Neural cell (in vitro differentiated cells): ENCODE measurements around the gene VPS26B. TPM values are rescaled to one million over a fixed set of nuclear protein-coding genes. Genes with fewer than 3 reads are reported as not detected.

Experiments
- H2AFZ ChIP-seq: fragments of 200-600, 300-800 bp; sonication (generic), shearing (Covaris generic); 2 replicates; pipeline ENCODE4 v1.6.0; 2014; ENCODE audit warnings: low read depth, mild to moderate bottlenecking, antibody characterized with exemption, low read length, moderate library complexity
- H3F3A ChIP-seq: fragments of 200-600 bp; shearing (Covaris generic); 2 replicates; pipeline ENCODE4 v1.6.1; 2016; ENCODE audit warnings: mild to moderate bottlenecking, moderate library complexity, mixed read lengths, antibody characterized with exemption, low read length; ENCODE audit not compliant: insufficient read depth, poor library complexity, severe bottlenecking
- H3K27ac ChIP-seq: fragments of 200-600, 300-800 bp; sonication (generic), shearing (Covaris generic); 2 replicates; pipeline ENCODE4 v1.5.1; 2014; ENCODE audit warnings: mild to moderate bottlenecking, low read length, moderate library complexity
- H3K27me3 ChIP-seq: fragments of 300-800, 200-600 bp; sonication (generic), shearing (Covaris generic); 2 replicates; pipeline ENCODE4 v1.6.0; 2014; ENCODE audit warnings: mild to moderate bottlenecking, low read depth, low read length, moderate library complexity; ENCODE audit not compliant: insufficient read depth
- H3K36me3 ChIP-seq: fragments of 300-800, 200-600 bp; sonication (generic), shearing (Covaris generic); 2 replicates; pipeline ENCODE4 v1.5.1; 2014; ENCODE audit warnings: mild to moderate bottlenecking, antibody characterized with exemption, low read length, moderate library complexity; ENCODE audit not compliant: insufficient read depth
- H3K4me2 ChIP-seq: fragments of 300-800, 200-600 bp; sonication (generic), shearing (Covaris generic); 2 replicates; pipeline ENCODE4 v1.6.0; 2014; ENCODE audit warnings: mild to moderate bottlenecking, low read length
- H3K4me3 ChIP-seq: fragments of 300-800, 200-600 bp; sonication (generic), shearing (Covaris generic); 2 replicates; pipeline ENCODE4 v1.5.1; 2014; ENCODE audit warnings: mild to moderate bottlenecking, low read length, moderate library complexity
- H3K79me2 ChIP-seq: fragments of 200-600 bp; shearing (Covaris generic); replicated peaks from 2 replicates; pipeline ENCODE4 v1.6.0; 2014; ENCODE audit warnings: mild to moderate bottlenecking, low read length, moderate library complexity; ENCODE audit not compliant: insufficient read depth
- H3K9ac ChIP-seq: fragments of 300-800, 200-600 bp; sonication (generic), shearing (Covaris generic); 2 replicates; pipeline ENCODE4 v1.6.1; 2016; ENCODE audit warnings: mild to moderate bottlenecking, low read length, mixed read lengths
- H3K9me2 ChIP-seq: fragments of 200-600 bp; shearing (Covaris generic); 2 replicates; pipeline ENCODE4 v1.6.1; 2016; ENCODE audit warnings: mild to moderate bottlenecking, low read length, mixed read lengths; ENCODE audit not compliant: insufficient read depth
- H3K9me3 ChIP-seq: fragments of 200-600, 300-800 bp; sonication (generic), shearing (Covaris generic); 2 replicates; pipeline ENCODE4 v1.6.1; 2016; ENCODE audit warnings: mild to moderate bottlenecking, mixed run types, low read length, moderate library complexity, mixed read lengths
- H4K20me1 ChIP-seq: fragments of 200-600 bp; shearing (Covaris generic); 2 replicates; pipeline ENCODE4 v1.6.1; 2016; ENCODE audit warnings: mild to moderate bottlenecking, mixed run types; ENCODE audit not compliant: insufficient read depth
- CTCF ChIP-seq: fragments of 450-650 bp; IDR thresholded peaks from 2 replicates; pipeline ENCODE4 v1.5.1; 2014; ENCODE audit warnings: antibody characterized with exemption, mild to moderate bottlenecking, moderate library complexity; ENCODE audit not compliant: poor library complexity, severe bottlenecking
- EP300 ChIP-seq: fragments of 450-650 bp; conservative IDR thresholded peaks from 2 replicates; pipeline ENCODE4 v1.6.1; 2014; ENCODE audit warnings: antibody characterized with exemption, mild to moderate bottlenecking, moderate library complexity; ENCODE audit not compliant: poor library complexity, severe bottlenecking
- EZH2 ChIP-seq: fragments of 200-600, 300-800 bp; shearing (Covaris generic), sonication (generic); IDR thresholded peaks from 2 replicates; pipeline ENCODE4 v1.6.1; 2014; ENCODE audit warnings: antibody characterized with exemption, low read length, borderline replicate concordance, mild to moderate bottlenecking; ENCODE audit not compliant: insufficient read depth, poor library complexity, severe bottlenecking
- MXI1 ChIP-seq: fragments of 450-650 bp; conservative IDR thresholded peaks from 2 replicates; pipeline ENCODE4 v1.6.1; 2014; ENCODE audit warnings: antibody characterized with exemption, mild to moderate bottlenecking; ENCODE audit not compliant: poor library complexity, severe bottlenecking
- POLR2AphosphoS5 ChIP-seq: IDR thresholded peaks from 2 replicates; pipeline ENCODE4 v1.6.1; 2012
- RAD21 ChIP-seq: fragments of 450-650 bp; conservative IDR thresholded peaks from 2 replicates; pipeline ENCODE4 v1.6.1; 2014; ENCODE audit warnings: antibody characterized with exemption, mild to moderate bottlenecking, moderate library complexity
- REST ChIP-seq: IDR thresholded peaks from 2 replicates; pipeline ENCODE4 v1.6.1; 2012; ENCODE audit warnings: borderline replicate concordance
- SMC3 ChIP-seq: fragments of 450-650 bp; conservative IDR thresholded peaks from 2 replicates; pipeline ENCODE4 v1.6.1; 2014; ENCODE audit warnings: antibody characterized with exemption, mild to moderate bottlenecking, moderate library complexity; ENCODE audit not compliant: poor library complexity
- TAF1 ChIP-seq: IDR thresholded peaks from 2 replicates; pipeline ENCODE4 v1.6.1; 2012; ENCODE audit warnings: low read depth
- polyA plus RNA-seq: library from polyadenylated mRNA; depleted of rRNA; stranded (reverse); fragments of >200 nt; gene quantifications from 2 replicates; pipeline ENCODE4 v1.2.3, GENCODE V29; 2014

The VPS26B gene
- polyA plus RNA-seq, 1 donor from 2014 or later = 72.6 TPM

GRCh38 chr11:134242376-134242775, 17.9 kb downstream of the VPS26B start:
- peaks cover 12% of the 10 kb centered on the region for H3K36me3 ChIP-seq
- no peaks in the 10 kb centered on the region for H3K79me2 ChIP-seq
- no peak overlapping the region for H3K4me2 ChIP-seq
- H3K9ac ChIP-seq = no peak overlapping the region
- H3F3A ChIP-seq = no peaks in the 10 kb centered on the region
- no peak overlapping the region for H3K4me3 ChIP-seq
- H2AFZ ChIP-seq = no peak overlapping the region
- H3K27ac ChIP-seq = no peak overlapping the region
- no peaks in the 10 kb centered on the region for H3K27me3 ChIP-seq
- H3K9me3 ChIP-seq = no peaks in the 10 kb centered on the region
- TF ChIP-seq SMC3 = no peak
- no peak for TF ChIP-seq POLR2AphosphoS5
- TF ChIP-seq REST = no peak
- TF ChIP-seq TAF1 = no peak
- TF ChIP-seq MXI1 = no peak
- no peak for TF ChIP-seq RAD21
- no peak for TF ChIP-seq EP300
- no peak for TF ChIP-seq EZH2
- TF ChIP-seq CTCF = no peak
- no peaks in the 10 kb centered on the region for H3K9me2 ChIP-seq
- H4K20me1 ChIP-seq = no peaks in the 10 kb centered on the region

DNA sequence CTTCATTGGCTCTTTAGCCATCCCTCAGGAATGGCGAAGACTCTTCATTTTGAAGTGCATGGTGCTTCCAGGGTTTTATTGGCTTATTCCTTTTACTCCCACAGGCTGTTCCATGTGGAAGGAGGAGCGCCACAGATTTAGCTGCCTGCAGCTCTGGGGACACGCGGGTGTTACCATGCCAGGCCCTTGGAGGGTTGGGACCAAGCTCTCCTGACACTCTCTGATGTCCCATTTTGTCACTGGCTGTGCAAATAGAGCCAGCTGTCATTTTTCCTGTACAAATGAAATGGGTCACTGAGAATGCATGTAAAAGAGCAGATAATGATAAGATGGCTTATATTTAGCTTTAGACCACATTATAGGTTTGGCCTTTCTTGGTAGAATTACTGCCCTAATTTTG, 19.4 kb downstream of the VPS26B start:
- no peak overlapping the region for H3K9ac ChIP-seq
- TF ChIP-seq REST = no peak
- no peaks in the 10 kb centered on the region for H3K79me2 ChIP-seq
- no peak overlapping the region for H3K4me3 ChIP-seq
- no peaks in the 10 kb centered on the region for H3K27me3 ChIP-seq
- H3K9me3 ChIP-seq = no peaks in the 10 kb centered on the region
- no peak overlapping the region for H2AFZ ChIP-seq
- peaks cover 11% of the 10 kb centered on the region for H3K36me3 ChIP-seq
- H4K20me1 ChIP-seq = no peaks in the 10 kb centered on the region
- H3F3A ChIP-seq = no peaks in the 10 kb centered on the region
- H3K9me2 ChIP-seq = no peaks in the 10 kb centered on the region
- H3K27ac ChIP-seq = no peak overlapping the region
- no peak overlapping the region for H3K4me2 ChIP-seq
